ENCODE results near the gene IFNGR1. TPM values are rescaled to one million over a fixed set of nuclear protein-coding genes. Genes with fewer than 3 reads are reported as not detected.

Gene IFNGR1
- total RNA-seq, 1 experiment from 2014 or later: 27.1 TPM

- Histone ChIP-seq H3K79me2 (ENCODE audit: insufficient read depth, low read length) (no peaks in the 10 kb centered on the region), H3K4me3 (replicated peaks in 1 of 2; ENCODE audit: low read depth in 1 of 2, low read length in 2 of 2) (no peak overlapping the region), H3K27me3 (ENCODE audit: insufficient read depth, low read length) (no peaks in the 10 kb centered on the region), H3K9me2 (ENCODE audit: insufficient read depth) (no peaks in the 10 kb centered on the region), H2AFZ (ENCODE audit: low read depth, low read length, poor library complexity, severe bottlenecking) (no peak overlapping the region), H3K36me3 (ENCODE audit: control insufficient read depth in 1 of 2, insufficient read depth in 2 of 2, low read length in 2 of 2) (no peaks in the 10 kb centered on the region), H3K4me1 (ENCODE audit: control insufficient read depth in 1 of 2, insufficient read depth in 2 of 2, low read length in 2 of 2) (no peaks in the 10 kb centered on the region), H3K4me2 (ENCODE audit: low read length) (no peak overlapping the region), H3K9ac (ENCODE audit: low read length) (no peak overlapping the region), H3K9me3 (ENCODE audit: control insufficient read depth in 1 of 2, insufficient read depth in 1 of 2, low read depth in 1 of 2, low read length in 2 of 2) (peaks cover 0 to 4% of the 10 kb centered on the region in 2 experiments; a peak in 2 of 4 replicates), H4K20me1 (ENCODE audit: insufficient read depth) (no peaks in the 10 kb centered on the region), H3K27ac (ENCODE audit: low read depth, low read length) (no peak overlapping the region)
- ChIA-PET CTCF (no interaction called here), RAD21 (ENCODE audit: low non-redundant PET in 1 of 2, low total read pairs in 2 of 2, uncharacterized antibody in 2 of 2, unreplicated experiment in 2 of 2) (no interaction called here), POLR2A (no interaction called here)
- TF ChIP-seq POLR2A (IDR thresholded peaks at IDR 0.05; ENCODE audit: borderline replicate concordance, extremely low read depth, insufficient read depth, insufficient read length): no peak
- peak; percentile 64; the same call in 1 of the 2 replicates for TF ChIP-seq CBX3 (IDR thresholded peaks at IDR 0.05; ENCODE audit: low read depth)
- ATAC-seq: no peak
- intact Hi-C loops (cut with micrococcal nuclease): no loop called here
- no TSS peak for BruUV-seq (replicated peaks)
- peak; percentile 62 for DNase-seq (ENCODE audit: low read depth, low spot score)
These were observed 30.3 kb downstream of the IFNGR1 start for GRCh38 chr6:137188855-137189254.

GRCh38 chr6:137185290-137185689 lies 33.9 kb downstream of the IFNGR1 start:
- H3K36me3 ChIP-seq (ENCODE audit: control insufficient read depth in 1 of 2, insufficient read depth in 2 of 2, low read length in 2 of 2): no peaks in the 10 kb centered on the region
- ChIA-PET POLR2A (no interaction called here), RAD21 (ENCODE audit: low non-redundant PET in 1 of 2, low total read pairs in 2 of 2, uncharacterized antibody in 2 of 2, unreplicated experiment in 2 of 2) (no interaction called here), CTCF (no interaction called here)
- TF ChIP-seq SRF (IDR thresholded peaks at IDR 0.05; ENCODE audit: low read depth) (no peak), POLR2A (IDR thresholded peaks at IDR 0.05; ENCODE audit: borderline replicate concordance, extremely low read depth, insufficient read depth, insufficient read length) (no peak), CEBPB (IDR thresholded peaks at IDR 0.05; ENCODE audit: low read depth) (no peak), REST (IDR thresholded peaks at IDR 0.05; ENCODE audit: low read depth) (no peak), YY1 (IDR thresholded peaks at IDR 0.05; ENCODE audit: extremely low read depth, insufficient replicate concordance, low read depth, low read length) (no peak), TCF7L2 (IDR thresholded peaks at IDR 0.05; ENCODE audit: borderline replicate concordance, extremely low read depth, insufficient read depth, insufficient read length) (no peak), ELF1 (IDR thresholded peaks at IDR 0.05; ENCODE audit: borderline replicate concordance, low read depth) (no peak)
- H3K27me3 ChIP-seq (ENCODE audit: insufficient read depth, low read length): no peaks in the 10 kb centered on the region
- H2AFZ ChIP-seq (ENCODE audit: low read depth, low read length, poor library complexity, severe bottlenecking): no peak overlapping the region
- ATAC-seq: no peak
- H3K9me3 ChIP-seq (ENCODE audit: control insufficient read depth in 1 of 2, insufficient read depth in 1 of 2, low read depth in 1 of 2, low read length in 2 of 2): peaks cover 3 to 7% of the 10 kb centered on the region in 2 experiments; a peak in 2 of 4 replicates
- H3K27ac ChIP-seq (ENCODE audit: low read depth, low read length): no peak overlapping the region
- no peaks in the 10 kb centered on the region for H3K79me2 ChIP-seq (ENCODE audit: insufficient read depth, low read length)
- no peaks in the 10 kb centered on the region for H3K4me1 ChIP-seq (ENCODE audit: control insufficient read depth in 1 of 2, insufficient read depth in 2 of 2, low read length in 2 of 2)
- no peaks in the 10 kb centered on the region for H3K9me2 ChIP-seq (ENCODE audit: insufficient read depth)
- BruUV-seq (replicated peaks): no TSS peak
- DNase-seq (ENCODE audit: low read depth, low spot score): no peak
- H3K4me3 ChIP-seq (replicated peaks in 1 of 2; ENCODE audit: low read depth in 1 of 2, low read length in 2 of 2): no peak overlapping the region
- intact Hi-C loops (cut with micrococcal nuclease): no loop called here
- H4K20me1 ChIP-seq (ENCODE audit: insufficient read depth): no peaks in the 10 kb centered on the region
- no peak overlapping the region for H3K9ac ChIP-seq (ENCODE audit: low read length)
- no peak overlapping the region for H3K4me2 ChIP-seq (ENCODE audit: low read length)

Measured in HCT116 (cell line).